ENCODE results near the gene ANKMY1. TPM values are rescaled to one million over a fixed set of nuclear protein-coding genes. Genes with fewer than 3 reads are reported as not detected.

Gene ANKMY1
- total RNA-seq, 4 donors from 2014 or later, result 8.2 to 23.8 (median 17.1) TPM

- TF ChIP-seq POLR2A (IDR thresholded peaks at IDR 0.05) (peak in 1 of 4 donors; percentile 20), CTCF (IDR thresholded peaks at IDR 0.05) (peak in 1 of 6 experiments; percentile 18)
- no peak for DNase-seq
- Histone ChIP-seq H3K4me3 (peak within 1 kb of the TSS; percentile 56 to 94 (median 75)), H3K27me3 (no peaks in the 10 kb centered on the region), H3K27ac (peak within 1 kb of the TSS; percentile 92 to 98 (median 97)), H3K9me3 (no peaks in the 10 kb centered on the region), H3K36me3 (peaks cover 0 to 21% (median 5%) of the 10 kb centered on the region in 3 donors), H3K4me1 (peaks cover 47 to 81% (median 50%) of the 10 kb centered on the region in 3 donors)
- intact Hi-C loops (cut with DNase I), result no loop called here
- WGBS, 2 donors, result 0% methylated on average over 7 of the region's 106 CpGs; no CpG with 5 or more reads in 1 of the 2 donors
Measured at GRCh38 chr2:240567872-240568677, 10.3 kb upstream of the ANKMY1 start, which contains the start of gene RNPEPL1. TSS of gene RNPEPL1 (plus strand) at chr2:240568484. CDS start at chr2:240568587, 103 bp downstream.

- H3K9me3 ChIP-seq, result no peaks in the 10 kb centered on the region
- peak overlapping the region; percentile 92 to 98 (median 97) for H3K27ac ChIP-seq
- H3K4me3 ChIP-seq, result peak overlapping the region; percentile 44 to 94 (median 75)
- intact Hi-C loops (cut with DNase I), result no loop called here
- no peak for TF ChIP-seq CTCF (IDR thresholded peaks at IDR 0.05)
- TF ChIP-seq POLR2A (IDR thresholded peaks at IDR 0.05), result no peak
- 17 to 41% methylated on average over 6 to 18 of the region's 26 CpGs for WGBS, 2 donors
- peaks cover 0 to 18% (median 2%) of the 10 kb centered on the region in 3 donors for H3K36me3 ChIP-seq
- peaks cover 50 to 89% (median 51%) of the 10 kb centered on the region in 3 donors for H3K4me1 ChIP-seq
- no peak for DNase-seq
- no peaks in the 10 kb centered on the region for H3K27me3 ChIP-seq
Measured at GRCh38 chr2:240567137-240567871, 9.5 kb upstream of the ANKMY1 start.

- Histone ChIP-seq H3K27ac (peak overlapping the region; percentile 92 to 98 (median 97)), H3K4me3 (peak overlapping the region; percentile 25 to 94 (median 75)), H3K36me3 (peaks cover 0 to 10% (median 0%) of the 10 kb centered on the region in 3 donors), H3K4me1 (peaks cover 56 to 90% (median 57%) of the 10 kb centered on the region in 3 donors), H3K27me3 (no peaks in the 10 kb centered on the region), H3K9me3 (no peaks in the 10 kb centered on the region)
- TF ChIP-seq POLR2A (IDR thresholded peaks at IDR 0.05), result peak in 3 of 4 donors; percentile 33 to 79 (median 51)
- TF ChIP-seq CTCF (IDR thresholded peaks at IDR 0.05), result peak; percentile 72 to 97 (median 83)
- 44% methylated on average over 5 of the region's 53 CpGs; no CpG with 5 or more reads in 1 of the 2 donors for WGBS, 2 donors
- intact Hi-C loops (cut with DNase I), result no loop called here
- peak; percentile 81 for DNase-seq
Measured at GRCh38 chr2:240566203-240567136, 8.7 kb upstream of the ANKMY1 start.

- WGBS, 2 donors, result 27 to 87% methylated on average over 5 to 16 of the region's 26 CpGs
- Histone ChIP-seq H3K36me3 (peaks cover 0 to 9% (median 0%) of the 10 kb centered on the region in 3 donors), H3K27ac (peak overlapping the region; percentile 92 to 98 (median 97)), H3K27me3 (no peaks in the 10 kb centered on the region), H3K4me3 (peak overlapping the region; percentile 2 to 94 (median 75)), H3K9me3 (no peaks in the 10 kb centered on the region), H3K4me1 (peaks cover 55 to 84% (median 56%) of the 10 kb centered on the region in 3 donors)
- intact Hi-C loops (cut with DNase I), result no loop called here
- peak in 1 of 4 donors; percentile 55 for TF ChIP-seq POLR2A (IDR thresholded peaks at IDR 0.05)
- no peak for TF ChIP-seq CTCF (IDR thresholded peaks at IDR 0.05)
- DNase-seq, result peak; percentile 82
Measured at GRCh38 chr2:240565333-240566202, 7.8 kb upstream of the ANKMY1 start.
